GM19193 (cell line): ENCODE measurements around the gene ZER1.
A peak's percentile ranks its signal among the peaks of the same experiment; 100 is the strongest.

Source experiments
- POLR2A ChIP-seq: IDR thresholded peaks from 4 replicates; pipeline ENCODE4 v1.6.1; 2011; ENCODE audit not compliant: insufficient read depth, insufficient read length; ENCODE audit errors: extremely low read depth

ZER1 gene

GRCh38 chr9:128702949-128703615 is 68.6 kb downstream of the ZER1 start:
- no peak for TF ChIP-seq POLR2A

GRCh38 chr9:128702445-128702948 is 69.2 kb downstream of the ZER1 start, which contains the start of gene PKN3:
TSS of gene PKN3 (plus strand) at chr9:128702503. CDS start at chr9:128702916, 413 bp downstream.
- peak; percentile 53 for TF ChIP-seq POLR2A

- TF ChIP-seq POLR2A: no peak
Measured at GRCh38 chr9:128701227-128701854, 70.4 kb downstream of the ZER1 start.

- peak; percentile 38 for TF ChIP-seq POLR2A
Measured at GRCh38 chr9:128696923-128697707, 74.6 kb downstream of the ZER1 start.

GRCh38 chr9:128694344-128694743 is 77.4 kb downstream of the ZER1 start:
- no peak for TF ChIP-seq POLR2A

- no peak for TF ChIP-seq POLR2A
Measured at GRCh38 chr9:128690684-128691034, 81.1 kb downstream of the ZER1 start.

GRCh38 chr9:128689820-128690683 is 81.7 kb downstream of the ZER1 start:
- no peak for TF ChIP-seq POLR2A

GRCh38 chr9:128689293-128689774 is 82.4 kb downstream of the ZER1 start:
- no peak for TF ChIP-seq POLR2A

- TF ChIP-seq POLR2A: peak; percentile 81
Measured at GRCh38 chr9:128688501-128689292, 83.0 kb downstream of the ZER1 start, which contains the start of gene SET. TSS of gene SET (plus strand) at chr9:128689222. CDS start at chr9:128689583, 361 bp downstream.

GRCh38 chr9:128687453-128687852 is 84.3 kb downstream of the ZER1 start:
- no peak for TF ChIP-seq POLR2A

- TF ChIP-seq POLR2A: no peak
Measured at GRCh38 chr9:128685636-128686489, 85.9 kb downstream of the ZER1 start.

GRCh38 chr9:128684325-128685199 is 87.2 kb downstream of the ZER1 start:
- peak; percentile 95 for TF ChIP-seq POLR2A
